A549 (cell line): ENCODE data around the gene GPR160.

Experiments
- CBX8 ChIP-seq: fragments of 200-600 bp; sonication (generic); IDR thresholded peaks from 2 replicates; pipeline ENCODE4 v1.6.1; 2016
- ELK1 ChIP-seq: fragments of 150-350 bp; IDR thresholded peaks from 2 replicates; pipeline ENCODE4 v1.6.1; 2014; ENCODE audit warnings: low read depth, mild to moderate bottlenecking, low read length
- EP300 ChIP-seq, 2 experiments: fragments of >200 bp; sonication (Bioruptor Twin); formaldehyde crosslinking; IDR thresholded peaks; 2 replicates in 1 of 2; 3 replicates in 1 of 2; pipeline ENCODE4 v1.6.1; 2016 to 2017
- HMGXB4 ChIP-seq: fragments of 250-450 bp; sonication (Bioruptor Pico); IDR thresholded peaks from 2 replicates; pipeline ENCODE4 v1.5.0; 2021; ENCODE audit warnings: mild to moderate bottlenecking, moderate library complexity, borderline replicate concordance
- MAX ChIP-seq: IDR thresholded peaks from 2 replicates; pipeline ENCODE4 v1.6.1; 2012
- NR3C1 ChIP-seq: fragments of >200 bp; sonication (Bioruptor Twin); formaldehyde crosslinking; IDR thresholded peaks from 3 replicates; pipeline ENCODE4 v1.6.1; 2017
- PHF8 ChIP-seq: fragments of 200-600 bp; sonication (generic); IDR thresholded peaks from 2 replicates; pipeline ENCODE4 v1.6.1; 2016; ENCODE audit warnings: low read depth, mild to moderate bottlenecking, antibody characterized with exemption, moderate library complexity, borderline replicate concordance
- POLR2A ChIP-seq: IDR thresholded peaks from 2 replicates; pipeline ENCODE4 v1.6.1; 2012; ENCODE audit warnings: mild to moderate bottlenecking, low read length
- RAD21 ChIP-seq, 2 experiments: fragments of >200 bp in 1 of 2; sonication (Bioruptor Twin) in 1 of 2; formaldehyde crosslinking in 1 of 2; IDR thresholded peaks in 1 of 2; conservative IDR thresholded peaks in 1 of 2; 2 replicates in 1 of 2; 3 replicates in 1 of 2; pipeline ENCODE4 v1.6.1; 2012 to 2018; ENCODE audit warnings: inconsistent platforms in 1 of 2
- RCOR1 ChIP-seq: fragments of 150-350 bp; IDR thresholded peaks from 2 replicates; pipeline ENCODE4 v1.6.1; 2014; ENCODE audit warnings: antibody characterized with exemption, low read length, low read depth
- ZC3H11A ChIP-seq: fragments of 450-650 bp; IDR thresholded peaks from 2 replicates; pipeline ENCODE4 v1.6.1; 2014; ENCODE audit warnings: antibody characterized with exemption, mild to moderate bottlenecking
- TF ChIP-seq, protein P1 (sequence below): fragments of 200-600 bp; sonication (generic); IDR thresholded peaks from 2 replicates; pipeline ENCODE4 v1.6.1; 2016; ENCODE audit warnings: antibody characterized with exemption, mild to moderate bottlenecking, moderate library complexity
- TF ChIP-seq, protein P2 (sequence below): fragments of >200 bp; sonication (Bioruptor Twin); formaldehyde crosslinking; IDR thresholded peaks from 3 replicates; pipeline ENCODE4 v1.5.1; 2016
- TF ChIP-seq, protein P3 (sequence below): fragments of >200 bp; sonication (Bioruptor Twin); formaldehyde crosslinking; IDR thresholded peaks from 3 replicates; pipeline ENCODE4 v1.6.1; 2016

GRCh38 chr3:170128977-170129431 lies 91.2 kb downstream of the GPR160 start:
- TF ChIP-seq PHF8 (no peak), RCOR1 (no peak), EP300 (IDR thresholded peaks at IDR 0.05) (no peak), NR3C1 (no peak), ZC3H11A (no peak), MAX (no peak), HMGXB4 (no peak), POLR2A (no peak), ELK1 (no peak), RAD21 (conservative IDR thresholded peaks at IDR 0.05 in 1 of 2, IDR thresholded peaks at IDR 0.05 in 1 of 2) (no peak), CBX8 (no peak)
- TF ChIP-seq, protein P1, sequence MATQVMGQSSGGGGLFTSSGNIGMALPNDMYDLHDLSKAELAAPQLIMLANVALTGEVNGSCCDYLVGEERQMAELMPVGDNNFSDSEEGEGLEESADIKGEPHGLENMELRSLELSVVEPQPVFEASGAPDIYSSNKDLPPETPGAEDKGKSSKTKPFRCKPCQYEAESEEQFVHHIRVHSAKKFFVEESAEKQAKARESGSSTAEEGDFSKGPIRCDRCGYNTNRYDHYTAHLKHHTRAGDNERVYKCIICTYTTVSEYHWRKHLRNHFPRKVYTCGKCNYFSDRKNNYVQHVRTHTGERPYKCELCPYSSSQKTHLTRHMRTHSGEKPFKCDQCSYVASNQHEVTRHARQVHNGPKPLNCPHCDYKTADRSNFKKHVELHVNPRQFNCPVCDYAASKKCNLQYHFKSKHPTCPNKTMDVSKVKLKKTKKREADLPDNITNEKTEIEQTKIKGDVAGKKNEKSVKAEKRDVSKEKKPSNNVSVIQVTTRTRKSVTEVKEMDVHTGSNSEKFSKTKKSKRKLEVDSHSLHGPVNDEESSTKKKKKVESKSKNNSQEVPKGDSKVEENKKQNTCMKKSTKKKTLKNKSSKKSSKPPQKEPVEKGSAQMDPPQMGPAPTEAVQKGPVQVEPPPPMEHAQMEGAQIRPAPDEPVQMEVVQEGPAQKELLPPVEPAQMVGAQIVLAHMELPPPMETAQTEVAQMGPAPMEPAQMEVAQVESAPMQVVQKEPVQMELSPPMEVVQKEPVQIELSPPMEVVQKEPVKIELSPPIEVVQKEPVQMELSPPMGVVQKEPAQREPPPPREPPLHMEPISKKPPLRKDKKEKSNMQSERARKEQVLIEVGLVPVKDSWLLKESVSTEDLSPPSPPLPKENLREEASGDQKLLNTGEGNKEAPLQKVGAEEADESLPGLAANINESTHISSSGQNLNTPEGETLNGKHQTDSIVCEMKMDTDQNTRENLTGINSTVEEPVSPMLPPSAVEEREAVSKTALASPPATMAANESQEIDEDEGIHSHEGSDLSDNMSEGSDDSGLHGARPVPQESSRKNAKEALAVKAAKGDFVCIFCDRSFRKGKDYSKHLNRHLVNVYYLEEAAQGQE = no peak
- TF ChIP-seq, protein P2, sequence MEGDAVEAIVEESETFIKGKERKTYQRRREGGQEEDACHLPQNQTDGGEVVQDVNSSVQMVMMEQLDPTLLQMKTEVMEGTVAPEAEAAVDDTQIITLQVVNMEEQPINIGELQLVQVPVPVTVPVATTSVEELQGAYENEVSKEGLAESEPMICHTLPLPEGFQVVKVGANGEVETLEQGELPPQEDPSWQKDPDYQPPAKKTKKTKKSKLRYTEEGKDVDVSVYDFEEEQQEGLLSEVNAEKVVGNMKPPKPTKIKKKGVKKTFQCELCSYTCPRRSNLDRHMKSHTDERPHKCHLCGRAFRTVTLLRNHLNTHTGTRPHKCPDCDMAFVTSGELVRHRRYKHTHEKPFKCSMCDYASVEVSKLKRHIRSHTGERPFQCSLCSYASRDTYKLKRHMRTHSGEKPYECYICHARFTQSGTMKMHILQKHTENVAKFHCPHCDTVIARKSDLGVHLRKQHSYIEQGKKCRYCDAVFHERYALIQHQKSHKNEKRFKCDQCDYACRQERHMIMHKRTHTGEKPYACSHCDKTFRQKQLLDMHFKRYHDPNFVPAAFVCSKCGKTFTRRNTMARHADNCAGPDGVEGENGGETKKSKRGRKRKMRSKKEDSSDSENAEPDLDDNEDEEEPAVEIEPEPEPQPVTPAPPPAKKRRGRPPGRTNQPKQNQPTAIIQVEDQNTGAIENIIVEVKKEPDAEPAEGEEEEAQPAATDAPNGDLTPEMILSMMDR = no peak
- TF ChIP-seq, protein P3, sequence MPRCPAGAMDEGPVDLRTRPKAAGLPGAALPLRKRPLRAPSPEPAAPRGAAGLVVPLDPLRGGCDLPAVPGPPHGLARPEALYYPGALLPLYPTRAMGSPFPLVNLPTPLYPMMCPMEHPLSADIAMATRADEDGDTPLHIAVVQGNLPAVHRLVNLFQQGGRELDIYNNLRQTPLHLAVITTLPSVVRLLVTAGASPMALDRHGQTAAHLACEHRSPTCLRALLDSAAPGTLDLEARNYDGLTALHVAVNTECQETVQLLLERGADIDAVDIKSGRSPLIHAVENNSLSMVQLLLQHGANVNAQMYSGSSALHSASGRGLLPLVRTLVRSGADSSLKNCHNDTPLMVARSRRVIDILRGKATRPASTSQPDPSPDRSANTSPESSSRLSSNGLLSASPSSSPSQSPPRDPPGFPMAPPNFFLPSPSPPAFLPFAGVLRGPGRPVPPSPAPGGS = no peak
